Breast epithelium (tissue), 3 donors: Measurements from ENCODE around the gene MIGA1.

Source experiments
- POLR2A ChIP-seq: fragments of 450-650 bp; IDR thresholded peaks from one replicate; pipeline ENCODE4 v1.6.1; 2016; ENCODE audit warnings: antibody characterized with exemption, mild to moderate bottlenecking, moderate library complexity
- POLR2AphosphoS5 ChIP-seq, 3 donors: sonication (generic); formaldehyde crosslinking; IDR thresholded peaks; one replicate each; pipeline ENCODE4 v1.6.1; 2017; ENCODE audit warnings: antibody characterized with exemption in 3 of 3
- TF ChIP-seq, protein P1 (sequence below), 3 donors: fragments of 450-650 bp; IDR thresholded peaks; one replicate each; pipeline ENCODE4 v1.5.1; 2016 to 2017; ENCODE audit warnings: antibody characterized with exemption in 3 of 3, mild to moderate bottlenecking in 3 of 3, moderate library complexity in 3 of 3

DNA sequence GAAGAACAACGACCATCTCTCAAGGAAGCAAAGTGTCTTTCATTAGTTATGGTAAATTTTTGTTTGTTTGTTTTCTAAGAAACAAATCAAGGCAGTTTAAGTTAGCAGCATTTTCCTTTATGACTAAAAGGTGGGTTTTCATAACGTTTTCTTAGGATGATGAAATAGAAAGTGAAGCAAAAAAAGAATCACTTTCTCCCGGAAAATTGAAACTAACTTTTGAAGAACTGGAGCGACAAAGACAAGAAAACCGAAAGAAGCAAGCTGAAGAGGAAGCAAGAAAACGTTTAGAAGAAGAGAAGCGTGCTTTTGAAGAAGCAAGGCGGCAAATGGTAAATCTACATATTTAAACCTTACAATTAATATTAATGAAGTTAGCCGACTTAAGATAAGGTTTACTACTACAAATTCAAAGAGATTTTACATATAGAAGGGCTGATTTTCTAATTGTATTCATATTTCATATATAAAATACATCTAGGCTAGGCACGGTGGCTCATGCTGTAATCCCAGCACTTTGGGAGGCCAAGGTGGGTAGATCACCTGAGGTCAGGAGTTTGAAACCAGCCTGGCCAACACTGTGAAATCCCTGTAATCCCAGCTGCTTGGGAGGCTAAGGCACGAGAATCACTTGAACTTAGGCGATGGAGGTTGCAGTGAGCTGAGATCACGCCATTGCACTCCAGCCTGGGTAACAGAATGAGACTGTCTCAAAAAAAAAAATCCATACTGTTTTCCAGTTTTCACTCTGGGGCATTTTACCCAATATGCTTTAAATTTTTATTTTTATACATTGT is 147.3 kb downstream of the MIGA1 start:
- TF ChIP-seq, protein P1, sequence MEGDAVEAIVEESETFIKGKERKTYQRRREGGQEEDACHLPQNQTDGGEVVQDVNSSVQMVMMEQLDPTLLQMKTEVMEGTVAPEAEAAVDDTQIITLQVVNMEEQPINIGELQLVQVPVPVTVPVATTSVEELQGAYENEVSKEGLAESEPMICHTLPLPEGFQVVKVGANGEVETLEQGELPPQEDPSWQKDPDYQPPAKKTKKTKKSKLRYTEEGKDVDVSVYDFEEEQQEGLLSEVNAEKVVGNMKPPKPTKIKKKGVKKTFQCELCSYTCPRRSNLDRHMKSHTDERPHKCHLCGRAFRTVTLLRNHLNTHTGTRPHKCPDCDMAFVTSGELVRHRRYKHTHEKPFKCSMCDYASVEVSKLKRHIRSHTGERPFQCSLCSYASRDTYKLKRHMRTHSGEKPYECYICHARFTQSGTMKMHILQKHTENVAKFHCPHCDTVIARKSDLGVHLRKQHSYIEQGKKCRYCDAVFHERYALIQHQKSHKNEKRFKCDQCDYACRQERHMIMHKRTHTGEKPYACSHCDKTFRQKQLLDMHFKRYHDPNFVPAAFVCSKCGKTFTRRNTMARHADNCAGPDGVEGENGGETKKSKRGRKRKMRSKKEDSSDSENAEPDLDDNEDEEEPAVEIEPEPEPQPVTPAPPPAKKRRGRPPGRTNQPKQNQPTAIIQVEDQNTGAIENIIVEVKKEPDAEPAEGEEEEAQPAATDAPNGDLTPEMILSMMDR (IDR thresholded peaks at IDR 0.05): no peak
- TF ChIP-seq POLR2A (no peak), POLR2AphosphoS5 (IDR thresholded peaks at IDR 0.05) (no peak)
